GM23338 (cell line): Measurements from ENCODE around the gene MECP2. TPM values are rescaled to one million over a fixed set of nuclear protein-coding genes. Genes with fewer than 3 reads are reported as not detected.
A peak's percentile ranks its signal among the peaks of the same experiment; 100 is the strongest.

Source experiments
- ATAC-seq: fragments of 200-7000 bp; cut with Tn5 transposase; 3 replicates; pipeline ENCODE4 v1.9.1; 2020
- DNase-seq: peaks from one replicate; pipeline ENCODE4 v3.0.0-alpha.2; 2015; ENCODE audit warnings: low spot score
- H2AFZ ChIP-seq: fragments of 200-600 bp; sonication (generic); 2 replicates; pipeline ENCODE4 v1.8.0; 2016; ENCODE audit warnings: antibody characterized with exemption, mild to moderate bottlenecking, moderate library complexity
- H3F3A ChIP-seq: fragments of 200-600 bp; sonication (generic); replicated peaks from 2 replicates; pipeline ENCODE4 v1.8.0; 2017; ENCODE audit warnings: antibody characterized with exemption, mixed run types, low read depth
- H3K27ac ChIP-seq: fragments of 200-600 bp; sonication (generic); 2 replicates; pipeline ENCODE4 v1.6.1; 2016; ENCODE audit warnings: low read depth
- H3K27me3 ChIP-seq: fragments of 200-600 bp; sonication (generic); 2 replicates; pipeline ENCODE4 v1.8.0; 2016; ENCODE audit warnings: mild to moderate bottlenecking, mixed run types, moderate library complexity; ENCODE audit not compliant: insufficient read depth
- H3K36me3 ChIP-seq: fragments of 200-600 bp; sonication (generic); 2 replicates; pipeline ENCODE4 v1.8.0; 2016; ENCODE audit warnings: mild to moderate bottlenecking; ENCODE audit not compliant: insufficient read depth
- H3K4me1 ChIP-seq: fragments of 200-600 bp; sonication (generic); 2 replicates; pipeline ENCODE4 v1.8.0; 2016; ENCODE audit warnings: mild to moderate bottlenecking, moderate library complexity; ENCODE audit not compliant: insufficient read depth
- H3K4me2 ChIP-seq: fragments of 200-600 bp; sonication (generic); 2 replicates; pipeline ENCODE4 v1.7.1; 2017; ENCODE audit warnings: mixed run types
- H3K4me3 ChIP-seq: fragments of 200-600 bp; sonication (generic); 2 replicates; pipeline ENCODE4 v1.6.1; 2016; ENCODE audit warnings: mixed run types
- H3K79me2 ChIP-seq: fragments of 200-600 bp; sonication (generic); replicated peaks from 2 replicates; pipeline ENCODE4 v1.8.0; 2017; ENCODE audit warnings: mild to moderate bottlenecking; ENCODE audit not compliant: insufficient read depth
- H3K9me2 ChIP-seq: fragments of 200-600 bp; sonication (generic); 2 replicates; pipeline ENCODE4 v1.8.0; 2017; ENCODE audit not compliant: insufficient read depth
- H4K20me1 ChIP-seq: fragments of 200-600 bp; sonication (generic); replicated peaks from 2 replicates; pipeline ENCODE4 v1.8.0; 2017; ENCODE audit warnings: mild to moderate bottlenecking; ENCODE audit not compliant: insufficient read depth
- H3K27ac Mint-ChIP-seq: 2 replicates; pipeline ENCODE4 v1.8.0; 2020; ENCODE audit warnings: inconsistent platforms, mild to moderate bottlenecking, moderate library complexity, mixed read lengths
- H3K27me3 Mint-ChIP-seq: 3 replicates; pipeline ENCODE4 v1.8.0; 2022; ENCODE audit warnings: low read depth, mild to moderate bottlenecking, moderate library complexity, mixed read lengths, inconsistent platforms; ENCODE audit not compliant: insufficient read depth, poor library complexity
- H3K36me3 Mint-ChIP-seq: 3 replicates; pipeline ENCODE4 v1.8.0; 2021; ENCODE audit warnings: low read depth, mild to moderate bottlenecking, inconsistent platforms, moderate library complexity, mixed read lengths
- H3K4me1 Mint-ChIP-seq: 3 replicates; pipeline ENCODE4 v1.8.0; 2020; ENCODE audit warnings: mild to moderate bottlenecking, inconsistent platforms, mixed read lengths
- H3K4me3 Mint-ChIP-seq: 3 replicates; pipeline ENCODE4 v1.8.0; 2021; ENCODE audit warnings: moderate library complexity, mild to moderate bottlenecking, inconsistent platforms, mixed read lengths
- H3K9me3 Mint-ChIP-seq: 3 replicates; pipeline ENCODE4 v1.8.0; 2020; ENCODE audit warnings: moderate library complexity, mild to moderate bottlenecking, inconsistent platforms, mixed read lengths
- CREB1 ChIP-seq: fragments of 250-450 bp; sonication (Bioruptor Pico); IDR thresholded peaks from 2 replicates; pipeline ENCODE4 v1.5.0; 2020; ENCODE audit warnings: low read depth, mild to moderate bottlenecking, moderate library complexity
- JUNB ChIP-seq: IDR thresholded peaks from one replicate; pipeline ENCODE4 v1.6.1; 2016; ENCODE audit warnings: antibody characterized with exemption; ENCODE audit not compliant: unreplicated experiment
- NANOG ChIP-seq: IDR thresholded peaks from 2 replicates; pipeline ENCODE4 v1.6.1; 2016; ENCODE audit warnings: antibody characterized with exemption, borderline replicate concordance
- POLR2AphosphoS5 ChIP-seq: IDR thresholded peaks from 2 replicates; pipeline ENCODE4 v1.6.1; 2016; ENCODE audit warnings: antibody characterized with exemption, low read depth
- STAT1 ChIP-seq: IDR thresholded peaks from one replicate; pipeline ENCODE4 v1.6.1; 2016; ENCODE audit warnings: antibody characterized with exemption; ENCODE audit not compliant: unreplicated experiment
- ZNF331 ChIP-seq: fragments of 250-450 bp; sonication (Bioruptor Pico); IDR thresholded peaks from 2 replicates; pipeline ENCODE4 v1.5.0; 2020; ENCODE audit warnings: low read depth, mild to moderate bottlenecking, moderate library complexity
- polyA plus RNA-seq: library from polyadenylated mRNA; unstranded; fragments of >200 nt; fragmentation: Nextera tagmentation; extraction: Ambion mirVana; gene quantifications from 2 replicates; pipeline ENCODE4 v1.2.1, GENCODE V29; 2016
- total RNA-seq: library from RNA; depleted of rRNA; stranded (reverse); fragments of >200 nt; shearing (Covaris generic); gene quantifications from 2 replicates; pipeline ENCODE4 v1.2.3, GENCODE V29; 2014
- TF ChIP-seq, protein P1 (sequence below), 2 experiments: fragments of 200-600 bp in 1 of 2; sonication (generic) in 1 of 2; conservative IDR thresholded peaks; 2 replicates each; pipeline versions ENCODE4 v1.5.1 to v1.6.1; 2016 to 2017; ENCODE audit warnings: antibody characterized with exemption in 2 of 2, low read depth in 2 of 2, mild to moderate bottlenecking in 2 of 2, moderate library complexity in 1 of 2
- TF ChIP-seq, protein P2 (sequence below): fragments of 250-450 bp; sonication (Bioruptor Pico); IDR thresholded peaks from 2 replicates; pipeline ENCODE4 v1.5.0; 2020; ENCODE audit warnings: mild to moderate bottlenecking, moderate library complexity
- TF ChIP-seq, protein P3 (sequence below): IDR thresholded peaks from one replicate; pipeline ENCODE4 v1.6.1; 2018; ENCODE audit warnings: antibody characterized with exemption; ENCODE audit not compliant: unreplicated experiment
- TF ChIP-seq, protein P4 (sequence below): IDR thresholded peaks from 2 replicates; pipeline ENCODE4 v1.6.1; 2016; ENCODE audit warnings: antibody characterized with exemption

The MECP2 gene
- total and polyA plus RNA-seq, 2 experiments from 2014 or later, result 27.7 to 32.7 TPM

DNA sequence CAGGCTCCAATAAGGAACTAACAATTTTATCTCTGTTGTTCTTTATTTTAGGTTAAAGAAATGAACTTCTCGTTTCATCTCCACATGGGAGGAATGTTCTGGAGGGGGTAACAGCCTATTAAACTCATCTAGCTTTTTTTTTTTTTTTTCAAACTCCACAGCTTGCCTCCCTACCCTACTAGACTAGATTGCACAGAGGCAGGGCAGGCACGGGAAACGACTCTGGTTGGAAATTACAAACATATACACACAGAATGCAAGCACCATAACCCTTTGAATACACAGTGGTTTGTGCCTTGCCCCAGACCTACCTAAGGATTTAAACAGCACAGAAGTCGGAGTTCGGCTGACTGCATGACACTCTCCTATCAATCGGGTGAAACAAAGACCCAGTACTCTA lies 2.7 kb downstream of the MECP2 start:
- Histone ChIP-seq H3K4me1 (peaks cover 42% of the 10 kb centered on the region), H3K36me3 (no peaks in the 10 kb centered on the region), H3K27ac (peak overlapping the region; percentile 92; the same call in 1 of the 2 replicates), H2AFZ (no peak overlapping the region), H3K9me2 (no peaks in the 10 kb centered on the region), H3K79me2 (peaks cover 68% of the 10 kb centered on the region), H3K4me3 (peak overlapping the region; percentile 75), H3F3A (no peaks in the 10 kb centered on the region), H4K20me1 (no peaks in the 10 kb centered on the region; the same call in 1 of the 2 replicates), H3K27me3 (no peaks in the 10 kb centered on the region), H3K4me2 (peak overlapping the region; percentile 87)
- Mint-ChIP-seq H3K27me3 (peaks cover 14% of the 10 kb centered on the region), H3K27ac (no peak overlapping the region; the same call in 1 of the 2 replicates), H3K4me1 (peaks cover 52% of the 10 kb centered on the region), H3K9me3 (no peaks in the 10 kb centered on the region), H3K4me3 (peak overlapping the region; percentile 67), H3K36me3 (peaks cover 7% of the 10 kb centered on the region; the same call in 2 of the 3 replicates)
- ATAC-seq (no peak), DNase-seq (no peak)
- TF ChIP-seq JUNB, result no peak

DNA sequence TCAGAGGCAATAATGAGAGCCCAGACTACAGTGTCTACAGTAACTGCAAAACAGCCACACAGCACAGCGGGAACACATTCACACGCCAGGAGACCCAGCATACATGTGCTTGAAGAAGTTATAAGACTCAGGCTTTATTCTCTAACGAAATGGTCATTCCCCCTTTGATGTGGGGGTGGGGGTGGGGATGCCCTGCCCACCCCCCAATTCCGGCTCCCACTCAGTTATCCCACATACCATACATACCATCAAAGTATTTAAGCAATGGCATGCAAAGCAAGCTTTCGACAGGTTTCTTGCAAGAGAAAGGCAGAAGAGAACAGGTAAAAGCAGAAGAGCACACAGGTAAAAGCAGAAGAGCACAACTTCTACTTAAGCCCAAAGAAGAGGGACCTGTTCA lies 3.6 kb downstream of the MECP2 start:
- Mint-ChIP-seq H3K36me3 (peaks cover 12% of the 10 kb centered on the region; the same call in 2 of the 3 replicates), H3K4me3 (peak overlapping the region; percentile 67), H3K27me3 (peaks cover 14% of the 10 kb centered on the region), H3K27ac (no peak overlapping the region), H3K9me3 (no peaks in the 10 kb centered on the region), H3K4me1 (peaks cover 52% of the 10 kb centered on the region)
- H2AFZ ChIP-seq, result no peak overlapping the region
- peaks cover 77% of the 10 kb centered on the region for H3K79me2 ChIP-seq
- no peaks in the 10 kb centered on the region; the same call in 1 of the 2 replicates for H4K20me1 ChIP-seq
- H3K4me3 ChIP-seq, result peak overlapping the region; percentile 75
- H3K36me3 ChIP-seq, result no peaks in the 10 kb centered on the region
- peak overlapping the region; percentile 87 for H3K4me2 ChIP-seq
- peak overlapping the region; percentile 92 for H3K27ac ChIP-seq
- ATAC-seq (peak; percentile 9), DNase-seq (peak; percentile 61)
- H3K27me3 ChIP-seq, result no peaks in the 10 kb centered on the region
- H3K9me2 ChIP-seq, result no peaks in the 10 kb centered on the region
- H3F3A ChIP-seq, result no peaks in the 10 kb centered on the region
- peaks cover 42% of the 10 kb centered on the region for H3K4me1 ChIP-seq
- TF ChIP-seq, protein P1, sequence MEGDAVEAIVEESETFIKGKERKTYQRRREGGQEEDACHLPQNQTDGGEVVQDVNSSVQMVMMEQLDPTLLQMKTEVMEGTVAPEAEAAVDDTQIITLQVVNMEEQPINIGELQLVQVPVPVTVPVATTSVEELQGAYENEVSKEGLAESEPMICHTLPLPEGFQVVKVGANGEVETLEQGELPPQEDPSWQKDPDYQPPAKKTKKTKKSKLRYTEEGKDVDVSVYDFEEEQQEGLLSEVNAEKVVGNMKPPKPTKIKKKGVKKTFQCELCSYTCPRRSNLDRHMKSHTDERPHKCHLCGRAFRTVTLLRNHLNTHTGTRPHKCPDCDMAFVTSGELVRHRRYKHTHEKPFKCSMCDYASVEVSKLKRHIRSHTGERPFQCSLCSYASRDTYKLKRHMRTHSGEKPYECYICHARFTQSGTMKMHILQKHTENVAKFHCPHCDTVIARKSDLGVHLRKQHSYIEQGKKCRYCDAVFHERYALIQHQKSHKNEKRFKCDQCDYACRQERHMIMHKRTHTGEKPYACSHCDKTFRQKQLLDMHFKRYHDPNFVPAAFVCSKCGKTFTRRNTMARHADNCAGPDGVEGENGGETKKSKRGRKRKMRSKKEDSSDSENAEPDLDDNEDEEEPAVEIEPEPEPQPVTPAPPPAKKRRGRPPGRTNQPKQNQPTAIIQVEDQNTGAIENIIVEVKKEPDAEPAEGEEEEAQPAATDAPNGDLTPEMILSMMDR (conservative IDR thresholded peaks at IDR 0.05; ENCODE audit: low read depth in 2 of 2), result no peak
- TF ChIP-seq, protein P2, sequence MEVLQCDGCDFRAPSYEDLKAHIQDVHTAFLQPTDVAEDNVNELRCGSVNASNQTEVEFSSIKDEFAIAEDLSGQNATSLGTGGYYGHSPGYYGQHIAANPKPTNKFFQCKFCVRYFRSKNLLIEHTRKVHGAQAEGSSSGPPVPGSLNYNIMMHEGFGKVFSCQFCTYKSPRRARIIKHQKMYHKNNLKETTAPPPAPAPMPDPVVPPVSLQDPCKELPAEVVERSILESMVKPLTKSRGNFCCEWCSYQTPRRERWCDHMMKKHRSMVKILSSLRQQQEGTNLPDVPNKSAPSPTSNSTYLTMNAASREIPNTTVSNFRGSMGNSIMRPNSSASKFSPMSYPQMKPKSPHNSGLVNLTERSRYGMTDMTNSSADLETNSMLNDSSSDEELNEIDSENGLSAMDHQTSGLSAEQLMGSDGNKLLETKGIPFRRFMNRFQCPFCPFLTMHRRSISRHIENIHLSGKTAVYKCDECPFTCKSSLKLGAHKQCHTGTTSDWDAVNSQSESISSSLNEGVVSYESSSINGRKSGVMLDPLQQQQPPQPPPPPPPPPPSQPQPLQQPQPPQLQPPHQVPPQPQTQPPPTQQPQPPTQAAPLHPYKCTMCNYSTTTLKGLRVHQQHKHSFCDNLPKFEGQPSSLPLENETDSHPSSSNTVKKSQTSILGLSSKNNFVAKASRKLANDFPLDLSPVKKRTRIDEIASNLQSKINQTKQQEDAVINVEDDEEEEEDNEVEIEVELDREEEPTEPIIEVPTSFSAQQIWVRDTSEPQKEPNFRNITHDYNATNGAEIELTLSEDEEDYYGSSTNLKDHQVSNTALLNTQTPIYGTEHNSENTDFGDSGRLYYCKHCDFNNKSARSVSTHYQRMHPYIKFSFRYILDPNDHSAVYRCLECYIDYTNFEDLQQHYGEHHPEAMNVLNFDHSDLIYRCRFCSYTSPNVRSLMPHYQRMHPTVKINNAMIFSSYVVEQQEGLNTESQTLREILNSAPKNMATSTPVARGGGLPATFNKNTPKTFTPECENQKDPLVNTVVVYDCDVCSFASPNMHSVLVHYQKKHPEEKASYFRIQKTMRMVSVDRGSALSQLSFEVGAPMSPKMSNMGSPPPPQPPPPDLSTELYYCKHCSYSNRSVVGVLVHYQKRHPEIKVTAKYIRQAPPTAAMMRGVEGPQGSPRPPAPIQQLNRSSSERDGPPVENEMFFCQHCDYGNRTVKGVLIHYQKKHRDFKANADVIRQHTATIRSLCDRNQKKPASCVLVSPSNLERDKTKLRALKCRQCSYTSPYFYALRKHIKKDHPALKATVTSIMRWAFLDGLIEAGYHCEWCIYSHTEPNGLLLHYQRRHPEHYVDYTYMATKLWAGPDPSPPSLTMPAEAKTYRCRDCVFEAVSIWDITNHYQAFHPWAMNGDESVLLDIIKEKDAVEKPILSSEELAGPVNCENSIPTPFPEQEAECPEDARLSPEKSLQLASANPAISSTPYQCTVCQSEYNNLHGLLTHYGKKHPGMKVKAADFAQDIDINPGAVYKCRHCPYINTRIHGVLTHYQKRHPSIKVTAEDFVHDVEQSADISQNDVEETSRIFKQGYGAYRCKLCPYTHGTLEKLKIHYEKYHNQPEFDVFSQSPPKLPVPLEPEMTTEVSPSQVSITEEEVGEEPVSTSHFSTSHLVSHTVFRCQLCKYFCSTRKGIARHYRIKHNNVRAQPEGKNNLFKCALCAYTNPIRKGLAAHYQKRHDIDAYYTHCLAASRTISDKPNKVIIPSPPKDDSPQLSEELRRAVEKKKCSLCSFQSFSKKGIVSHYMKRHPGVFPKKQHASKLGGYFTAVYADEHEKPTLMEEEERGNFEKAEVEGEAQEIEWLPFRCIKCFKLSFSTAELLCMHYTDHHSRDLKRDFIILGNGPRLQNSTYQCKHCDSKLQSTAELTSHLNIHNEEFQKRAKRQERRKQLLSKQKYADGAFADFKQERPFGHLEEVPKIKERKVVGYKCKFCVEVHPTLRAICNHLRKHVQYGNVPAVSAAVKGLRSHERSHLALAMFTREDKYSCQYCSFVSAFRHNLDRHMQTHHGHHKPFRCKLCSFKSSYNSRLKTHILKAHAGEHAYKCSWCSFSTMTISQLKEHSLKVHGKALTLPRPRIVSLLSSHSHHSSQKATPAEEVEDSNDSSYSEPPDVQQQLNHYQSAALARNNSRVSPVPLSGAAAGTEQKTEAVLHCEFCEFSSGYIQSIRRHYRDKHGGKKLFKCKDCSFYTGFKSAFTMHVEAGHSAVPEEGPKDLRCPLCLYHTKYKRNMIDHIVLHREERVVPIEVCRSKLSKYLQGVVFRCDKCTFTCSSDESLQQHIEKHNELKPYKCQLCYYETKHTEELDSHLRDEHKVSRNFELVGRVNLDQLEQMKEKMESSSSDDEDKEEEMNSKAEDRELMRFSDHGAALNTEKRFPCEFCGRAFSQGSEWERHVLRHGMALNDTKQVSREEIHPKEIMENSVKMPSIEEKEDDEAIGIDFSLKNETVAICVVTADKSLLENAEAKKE (CRISPR knock-in tag), result no peak
- TF ChIP-seq ZNF331 (CRISPR knock-in tag) (no peak), STAT1 (no peak), POLR2AphosphoS5 (no peak), CREB1 (no peak), NANOG (no peak)
- TF ChIP-seq, protein P3, sequence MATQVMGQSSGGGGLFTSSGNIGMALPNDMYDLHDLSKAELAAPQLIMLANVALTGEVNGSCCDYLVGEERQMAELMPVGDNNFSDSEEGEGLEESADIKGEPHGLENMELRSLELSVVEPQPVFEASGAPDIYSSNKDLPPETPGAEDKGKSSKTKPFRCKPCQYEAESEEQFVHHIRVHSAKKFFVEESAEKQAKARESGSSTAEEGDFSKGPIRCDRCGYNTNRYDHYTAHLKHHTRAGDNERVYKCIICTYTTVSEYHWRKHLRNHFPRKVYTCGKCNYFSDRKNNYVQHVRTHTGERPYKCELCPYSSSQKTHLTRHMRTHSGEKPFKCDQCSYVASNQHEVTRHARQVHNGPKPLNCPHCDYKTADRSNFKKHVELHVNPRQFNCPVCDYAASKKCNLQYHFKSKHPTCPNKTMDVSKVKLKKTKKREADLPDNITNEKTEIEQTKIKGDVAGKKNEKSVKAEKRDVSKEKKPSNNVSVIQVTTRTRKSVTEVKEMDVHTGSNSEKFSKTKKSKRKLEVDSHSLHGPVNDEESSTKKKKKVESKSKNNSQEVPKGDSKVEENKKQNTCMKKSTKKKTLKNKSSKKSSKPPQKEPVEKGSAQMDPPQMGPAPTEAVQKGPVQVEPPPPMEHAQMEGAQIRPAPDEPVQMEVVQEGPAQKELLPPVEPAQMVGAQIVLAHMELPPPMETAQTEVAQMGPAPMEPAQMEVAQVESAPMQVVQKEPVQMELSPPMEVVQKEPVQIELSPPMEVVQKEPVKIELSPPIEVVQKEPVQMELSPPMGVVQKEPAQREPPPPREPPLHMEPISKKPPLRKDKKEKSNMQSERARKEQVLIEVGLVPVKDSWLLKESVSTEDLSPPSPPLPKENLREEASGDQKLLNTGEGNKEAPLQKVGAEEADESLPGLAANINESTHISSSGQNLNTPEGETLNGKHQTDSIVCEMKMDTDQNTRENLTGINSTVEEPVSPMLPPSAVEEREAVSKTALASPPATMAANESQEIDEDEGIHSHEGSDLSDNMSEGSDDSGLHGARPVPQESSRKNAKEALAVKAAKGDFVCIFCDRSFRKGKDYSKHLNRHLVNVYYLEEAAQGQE, result no peak
- TF ChIP-seq, protein P4, sequence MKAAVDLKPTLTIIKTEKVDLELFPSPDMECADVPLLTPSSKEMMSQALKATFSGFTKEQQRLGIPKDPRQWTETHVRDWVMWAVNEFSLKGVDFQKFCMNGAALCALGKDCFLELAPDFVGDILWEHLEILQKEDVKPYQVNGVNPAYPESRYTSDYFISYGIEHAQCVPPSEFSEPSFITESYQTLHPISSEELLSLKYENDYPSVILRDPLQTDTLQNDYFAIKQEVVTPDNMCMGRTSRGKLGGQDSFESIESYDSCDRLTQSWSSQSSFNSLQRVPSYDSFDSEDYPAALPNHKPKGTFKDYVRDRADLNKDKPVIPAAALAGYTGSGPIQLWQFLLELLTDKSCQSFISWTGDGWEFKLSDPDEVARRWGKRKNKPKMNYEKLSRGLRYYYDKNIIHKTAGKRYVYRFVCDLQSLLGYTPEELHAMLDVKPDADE, result no peak
